Embryonic facial prominence (tissue), 1 donor: ENCODE results near the gene CD83.

Experiments
- DNase-seq: peaks from one replicate; pipeline ENCODE4 v3.0.0-alpha.2; 2016; ENCODE audit errors: extremely low spot score

The CD83 gene

GRCh38 chr6:14125346-14125745 lies 7.8 kb downstream of the CD83 start:
- no peak for DNase-seq

DNA sequence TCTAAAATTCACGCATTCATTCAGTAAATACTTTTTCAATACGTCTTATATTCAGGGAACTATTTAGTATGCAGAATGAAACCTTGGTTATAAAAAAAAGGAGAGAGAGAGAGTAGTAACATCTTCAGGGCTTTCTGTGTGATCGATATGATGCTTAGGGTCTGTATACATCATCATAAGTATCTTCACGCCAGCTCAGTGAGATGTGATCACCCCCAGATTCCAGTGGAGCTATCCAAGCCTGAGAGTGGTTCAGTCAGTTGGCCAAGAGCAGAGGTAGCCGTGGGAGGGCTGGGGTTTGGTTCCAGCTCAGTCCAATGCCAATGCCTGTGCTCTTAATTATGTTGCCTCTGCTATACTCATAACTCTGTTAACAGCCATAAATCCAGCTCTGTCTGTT lies 8.6 kb downstream of the CD83 start:
- DNase-seq = no peak

DNA sequence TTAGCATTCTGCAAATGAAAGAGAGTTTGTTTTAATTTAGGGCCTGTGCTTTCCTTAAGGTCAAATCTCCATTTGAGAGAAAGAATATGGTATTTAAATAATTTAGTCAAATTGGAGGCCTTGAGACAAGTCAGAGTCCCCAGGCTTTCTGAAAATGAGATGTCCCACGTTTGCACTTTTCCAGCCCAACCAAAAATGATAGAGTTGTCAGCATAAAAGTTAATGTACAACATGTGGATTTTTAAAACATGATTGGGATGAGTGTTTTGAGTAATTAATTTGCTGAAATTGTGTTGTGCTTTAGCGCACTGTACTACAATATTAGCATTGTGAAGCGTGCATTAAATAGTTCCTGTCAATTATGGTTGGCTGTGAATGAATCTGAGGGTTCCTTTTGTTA lies 10.0 kb downstream of the CD83 start:
- no peak for DNase-seq

- no peak for DNase-seq
These were observed 10.4 kb downstream of the CD83 start for GRCh38 chr6:14128012-14128411.

- DNase-seq = no peak
These were observed 11.2 kb downstream of the CD83 start for GRCh38 chr6:14128746-14129145.

DNA sequence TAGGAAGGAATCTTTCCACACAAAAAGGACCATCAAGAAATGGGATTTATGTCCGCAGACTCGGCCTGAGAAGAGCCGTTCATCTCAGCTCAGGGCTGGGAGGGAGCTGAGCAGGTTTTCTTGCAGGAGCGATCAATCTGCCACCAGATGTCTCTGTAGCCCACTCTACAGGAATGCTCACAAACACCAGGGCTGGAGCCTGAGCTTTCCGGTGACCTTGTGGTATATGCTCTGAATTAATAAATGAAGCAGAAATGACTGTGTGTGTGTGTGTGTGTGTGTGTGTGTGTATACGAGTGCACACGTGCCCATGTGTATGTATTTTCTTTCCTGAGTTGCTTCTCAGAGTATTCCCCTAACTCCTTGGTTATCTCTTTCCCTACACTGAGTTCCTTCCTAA lies 12.0 kb downstream of the CD83 start:
- DNase-seq = peak; percentile 45

DNA sequence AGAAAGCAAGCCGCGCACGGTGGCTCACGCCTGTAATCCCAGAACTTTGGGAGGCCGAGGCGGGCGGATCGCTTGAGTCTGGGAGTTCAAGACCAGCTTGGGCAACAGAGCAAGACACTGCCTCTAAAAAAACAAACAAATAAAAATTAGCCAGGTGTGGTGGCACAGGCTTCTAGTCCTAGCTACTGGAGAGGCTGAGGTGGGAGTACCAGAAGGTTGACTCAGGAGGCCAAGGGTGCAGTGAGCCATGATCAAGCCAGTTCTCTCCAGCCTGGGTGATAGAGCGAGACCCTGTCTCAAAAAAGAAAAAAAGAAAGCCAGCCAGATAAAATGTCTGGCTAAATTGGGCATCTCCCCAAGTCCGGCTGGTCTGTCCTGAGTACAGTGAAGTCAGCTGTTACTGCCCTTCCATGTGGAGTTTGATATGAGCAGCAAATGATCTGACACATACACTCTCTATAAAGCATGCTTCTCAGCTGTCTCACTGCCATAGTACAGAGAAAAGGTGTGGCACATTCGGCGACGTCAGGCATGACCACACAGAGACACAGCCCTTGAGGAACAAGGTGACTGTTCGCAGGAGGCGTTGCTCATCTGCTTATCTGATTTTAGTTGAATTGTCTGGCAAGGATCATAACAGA lies 13.0 kb downstream of the CD83 start:
- no peak for DNase-seq

DNA sequence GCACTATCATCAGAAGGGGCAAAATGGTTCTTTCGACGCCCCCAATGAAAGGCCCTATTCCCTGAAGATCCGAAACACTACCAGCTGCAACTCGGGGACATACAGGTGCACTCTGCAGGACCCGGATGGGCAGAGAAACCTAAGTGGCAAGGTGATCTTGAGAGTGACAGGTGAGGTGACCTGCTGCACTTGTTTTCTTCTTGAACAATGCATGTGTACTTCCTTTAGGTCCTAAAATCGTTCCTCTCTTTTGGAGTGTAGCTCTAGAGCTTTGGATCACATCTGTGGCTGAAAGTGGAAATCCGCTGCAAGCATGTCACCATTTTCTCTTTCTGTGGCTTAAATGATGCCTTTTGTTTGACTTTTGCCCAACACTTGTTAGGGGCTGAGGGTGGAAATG lies 14.0 kb downstream of the CD83 start:
- DNase-seq = no peak

DNA sequence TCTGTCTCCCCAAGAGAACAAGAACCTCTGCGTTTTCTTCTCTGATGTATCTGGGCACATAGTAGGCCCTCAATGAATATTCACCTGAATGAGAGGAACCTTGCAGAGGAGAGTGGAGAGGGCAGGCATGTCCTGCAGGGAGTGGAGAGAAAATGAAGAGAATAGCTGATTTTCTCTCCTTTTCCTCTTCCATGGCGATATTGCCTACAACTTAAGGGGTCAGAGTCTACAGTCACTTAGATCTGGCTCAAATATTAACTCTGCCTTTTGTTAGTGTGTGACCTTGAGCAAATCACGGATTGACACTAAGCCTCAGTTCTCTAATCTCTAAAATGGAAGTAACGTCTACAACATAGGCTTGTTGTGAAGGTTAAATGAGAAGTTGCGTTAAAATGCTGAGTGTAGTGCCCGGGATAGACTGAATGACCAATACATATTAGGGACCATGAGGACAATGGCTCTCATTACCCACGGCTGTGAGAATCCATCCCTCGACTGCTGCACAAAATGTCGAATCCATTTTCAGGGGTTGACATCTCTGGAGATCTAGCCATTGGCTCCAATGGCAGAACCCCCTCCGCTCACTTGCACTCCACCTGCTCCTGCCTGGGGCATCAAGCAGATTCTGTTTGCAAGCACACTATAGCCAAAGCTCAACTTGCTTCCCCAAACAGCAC lies 14.8 kb downstream of the CD83 start:
- DNase-seq = no peak

- no peak for DNase-seq
These were observed 15.3 kb downstream of the CD83 start for GRCh38 chr6:14132921-14133275.

DNA sequence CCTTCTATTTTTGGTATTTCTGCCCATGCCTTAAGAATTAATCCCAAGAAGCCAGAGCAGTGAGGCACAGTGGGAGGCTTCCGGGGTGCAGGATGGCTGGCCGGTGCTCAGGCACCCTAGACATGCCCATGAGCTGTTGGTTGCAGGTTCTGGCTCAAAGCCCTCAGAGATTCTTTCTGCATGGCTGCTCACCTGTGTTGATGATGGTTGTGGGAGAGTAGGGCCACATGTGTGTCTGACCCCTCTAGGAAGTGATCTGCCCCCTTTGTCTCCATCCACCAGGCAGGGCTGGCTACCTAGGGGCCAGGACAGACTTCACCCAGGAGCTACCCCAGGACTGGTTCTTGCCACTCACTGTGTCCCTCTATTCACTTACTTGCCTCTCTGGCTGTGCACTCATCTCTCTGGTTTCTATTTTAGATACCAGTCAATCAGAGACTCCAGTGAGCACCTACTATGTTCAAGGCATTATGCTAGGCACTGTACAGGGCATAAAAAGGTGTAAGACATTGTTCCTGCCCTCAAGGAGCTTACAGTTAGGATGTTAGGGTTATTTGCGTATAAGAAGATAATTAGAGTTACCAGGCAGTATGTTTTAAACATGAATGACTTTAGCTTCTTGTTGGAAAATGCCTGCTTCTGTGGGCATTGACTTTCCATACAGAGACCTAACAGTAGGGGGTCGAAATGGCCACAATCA lies 16.8 kb downstream of the CD83 start:
- no peak for DNase-seq

GRCh38 chr6:14135893-14136539 lies 18.4 kb downstream of the CD83 start:
- DNase-seq = no peak

GRCh38 chr6:14138701-14139215 lies 21.2 kb downstream of the CD83 start:
- no peak for DNase-seq

- no peak for DNase-seq
These were observed 23.9 kb downstream of the CD83 start for GRCh38 chr6:14141351-14142062.

DNA sequence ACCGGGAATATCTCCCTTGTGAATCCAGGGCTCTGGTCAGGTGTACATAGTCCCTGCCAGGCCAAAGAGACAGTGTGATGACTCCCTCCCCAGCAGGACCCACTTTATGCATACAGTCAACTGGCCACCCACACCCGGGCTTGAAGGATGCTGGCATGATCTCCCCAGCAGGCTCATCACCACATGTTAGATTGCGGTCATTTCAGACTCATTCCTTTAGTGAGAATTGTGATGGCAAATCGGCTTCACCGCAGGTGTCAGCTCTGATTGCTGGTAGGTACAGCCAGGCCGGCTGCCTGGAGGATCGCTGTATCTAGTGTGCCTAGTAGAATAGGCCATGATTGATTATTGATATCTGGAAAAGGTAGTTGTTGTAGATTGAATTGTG lies 24.5 kb downstream of the CD83 start:
- no peak for DNase-seq

DNA sequence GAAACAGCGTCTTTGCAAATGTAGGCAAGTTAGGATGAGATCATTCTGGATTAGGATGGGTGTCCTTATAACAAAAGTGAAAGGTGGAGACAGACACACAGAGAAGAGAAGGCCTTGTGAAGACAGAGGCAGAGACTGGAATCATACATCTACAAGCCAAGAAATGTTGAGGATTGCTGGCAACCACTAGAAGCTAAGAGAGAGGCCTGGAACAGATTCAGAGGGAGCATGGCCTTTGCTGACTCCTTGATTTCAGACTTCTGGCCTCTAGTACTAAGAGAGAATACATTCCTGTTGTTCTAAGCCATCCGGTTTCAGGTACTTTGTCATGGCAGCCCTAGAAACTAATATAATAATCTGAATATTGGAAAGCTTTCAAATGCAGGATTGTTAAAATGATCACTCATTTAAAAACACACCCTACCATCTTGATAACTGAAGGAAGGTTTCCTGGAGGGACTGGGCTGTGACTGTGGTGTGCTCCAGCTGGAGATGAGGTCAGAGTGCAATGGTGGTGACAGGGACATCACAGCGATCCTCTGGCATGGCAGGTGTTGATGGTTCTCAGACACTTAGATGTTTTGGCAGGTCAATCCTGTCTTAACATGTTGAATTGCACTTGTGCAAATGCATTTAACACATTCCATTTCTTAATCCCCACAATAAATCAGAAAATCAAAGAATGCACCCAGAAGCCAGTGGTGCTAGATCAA lies 25.1 kb downstream of the CD83 start:
- DNase-seq = no peak

- no peak for DNase-seq
These were observed 25.7 kb downstream of the CD83 start for GRCh38 chr6:14143305-14143704.

DNA sequence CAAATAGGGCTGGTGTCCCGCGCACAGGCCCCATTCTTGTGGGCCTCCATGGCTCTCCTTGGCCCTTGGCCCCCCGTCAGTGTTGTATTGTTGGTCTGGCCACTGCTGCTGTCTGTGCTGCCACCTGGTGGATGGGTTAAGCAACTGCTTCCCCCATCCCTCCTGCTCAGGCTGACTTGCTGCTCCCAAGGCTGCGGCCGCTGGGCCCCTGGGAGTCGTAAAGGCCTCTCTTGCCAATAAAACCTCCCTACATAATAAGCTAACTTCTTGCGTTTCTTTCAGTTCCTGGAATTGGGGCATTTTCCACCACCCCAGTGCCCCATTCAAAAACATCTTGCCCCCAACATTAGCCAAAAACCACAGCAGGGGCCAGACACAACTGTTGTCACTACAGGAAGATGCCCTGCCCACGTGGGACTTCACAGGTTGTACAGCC lies 27.1 kb downstream of the CD83 start:
- no peak for DNase-seq

GRCh38 chr6:14146506-14147096 lies 29.0 kb downstream of the CD83 start:
- DNase-seq = no peak

- no peak for DNase-seq
These were observed 30.3 kb downstream of the CD83 start for GRCh38 chr6:14147891-14148290.

DNA sequence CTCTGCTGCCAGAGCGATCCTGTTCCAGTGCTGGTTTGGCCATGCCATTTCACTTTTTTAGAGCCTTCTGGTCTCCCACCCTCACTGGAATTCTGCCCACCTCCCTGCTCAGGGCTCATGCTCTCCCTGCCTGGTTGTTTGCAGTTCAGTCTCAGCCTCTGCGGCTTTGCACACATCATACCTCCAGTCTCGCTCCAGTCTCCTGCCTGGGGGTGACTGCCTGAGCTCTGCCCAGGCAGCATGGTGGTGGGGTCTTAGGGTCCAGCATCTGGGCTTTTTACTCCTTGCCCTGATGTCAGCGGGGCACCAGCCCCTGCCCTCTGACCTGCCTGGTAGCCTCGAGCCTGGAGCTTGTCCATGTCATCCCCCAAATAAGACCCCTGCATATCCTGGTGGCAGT lies 30.9 kb downstream of the CD83 start:
- no peak for DNase-seq
